ENCODE results near the gene RAPGEF1. TPM values are rescaled to one million over a fixed set of nuclear protein-coding genes. Genes with fewer than 3 reads are reported as not detected.

Gene RAPGEF1
- total and polyA plus RNA-seq, 9 of the 15 experiments (the other 6 are each of a cell fraction or from before 2014, with no cell fraction given) = 0.06 to 44.1 (median 19.9) TPM

DNA sequence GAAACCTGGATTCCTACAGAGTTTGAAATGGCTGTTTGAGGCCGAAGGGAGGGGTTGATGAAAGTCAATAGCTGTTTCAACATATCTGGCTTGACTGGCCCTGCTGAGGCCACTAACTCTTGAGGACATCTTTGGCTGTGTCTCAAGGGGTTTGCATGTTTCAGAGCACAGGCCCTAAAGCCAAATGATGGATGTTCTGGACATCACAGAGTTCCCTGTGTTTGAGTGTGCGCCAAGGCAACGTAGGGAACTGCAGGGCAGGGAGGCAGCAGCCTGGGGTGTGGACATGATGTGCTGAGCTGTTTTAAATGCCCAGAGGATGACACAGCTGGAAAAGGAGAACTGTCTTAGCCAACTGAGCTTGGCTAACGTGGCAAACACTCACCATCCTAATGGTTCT is 89.6 kb downstream of the RAPGEF1 start (continued):
- TF ChIP-seq, protein P1, sequence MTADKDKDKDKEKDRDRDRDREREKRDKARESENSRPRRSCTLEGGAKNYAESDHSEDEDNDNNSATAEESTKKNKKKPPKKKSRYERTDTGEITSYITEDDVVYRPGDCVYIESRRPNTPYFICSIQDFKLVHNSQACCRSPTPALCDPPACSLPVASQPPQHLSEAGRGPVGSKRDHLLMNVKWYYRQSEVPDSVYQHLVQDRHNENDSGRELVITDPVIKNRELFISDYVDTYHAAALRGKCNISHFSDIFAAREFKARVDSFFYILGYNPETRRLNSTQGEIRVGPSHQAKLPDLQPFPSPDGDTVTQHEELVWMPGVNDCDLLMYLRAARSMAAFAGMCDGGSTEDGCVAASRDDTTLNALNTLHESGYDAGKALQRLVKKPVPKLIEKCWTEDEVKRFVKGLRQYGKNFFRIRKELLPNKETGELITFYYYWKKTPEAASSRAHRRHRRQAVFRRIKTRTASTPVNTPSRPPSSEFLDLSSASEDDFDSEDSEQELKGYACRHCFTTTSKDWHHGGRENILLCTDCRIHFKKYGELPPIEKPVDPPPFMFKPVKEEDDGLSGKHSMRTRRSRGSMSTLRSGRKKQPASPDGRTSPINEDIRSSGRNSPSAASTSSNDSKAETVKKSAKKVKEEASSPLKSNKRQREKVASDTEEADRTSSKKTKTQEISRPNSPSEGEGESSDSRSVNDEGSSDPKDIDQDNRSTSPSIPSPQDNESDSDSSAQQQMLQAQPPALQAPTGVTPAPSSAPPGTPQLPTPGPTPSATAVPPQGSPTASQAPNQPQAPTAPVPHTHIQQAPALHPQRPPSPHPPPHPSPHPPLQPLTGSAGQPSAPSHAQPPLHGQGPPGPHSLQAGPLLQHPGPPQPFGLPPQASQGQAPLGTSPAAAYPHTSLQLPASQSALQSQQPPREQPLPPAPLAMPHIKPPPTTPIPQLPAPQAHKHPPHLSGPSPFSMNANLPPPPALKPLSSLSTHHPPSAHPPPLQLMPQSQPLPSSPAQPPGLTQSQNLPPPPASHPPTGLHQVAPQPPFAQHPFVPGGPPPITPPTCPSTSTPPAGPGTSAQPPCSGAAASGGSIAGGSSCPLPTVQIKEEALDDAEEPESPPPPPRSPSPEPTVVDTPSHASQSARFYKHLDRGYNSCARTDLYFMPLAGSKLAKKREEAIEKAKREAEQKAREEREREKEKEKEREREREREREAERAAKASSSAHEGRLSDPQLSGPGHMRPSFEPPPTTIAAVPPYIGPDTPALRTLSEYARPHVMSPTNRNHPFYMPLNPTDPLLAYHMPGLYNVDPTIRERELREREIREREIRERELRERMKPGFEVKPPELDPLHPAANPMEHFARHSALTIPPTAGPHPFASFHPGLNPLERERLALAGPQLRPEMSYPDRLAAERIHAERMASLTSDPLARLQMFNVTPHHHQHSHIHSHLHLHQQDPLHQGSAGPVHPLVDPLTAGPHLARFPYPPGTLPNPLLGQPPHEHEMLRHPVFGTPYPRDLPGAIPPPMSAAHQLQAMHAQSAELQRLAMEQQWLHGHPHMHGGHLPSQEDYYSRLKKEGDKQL (CRISPR knock-in tag; IDR thresholded peaks at IDR 0.05; ENCODE audit: borderline replicate concordance) = no peak
- TF ChIP-seq, protein P2, sequence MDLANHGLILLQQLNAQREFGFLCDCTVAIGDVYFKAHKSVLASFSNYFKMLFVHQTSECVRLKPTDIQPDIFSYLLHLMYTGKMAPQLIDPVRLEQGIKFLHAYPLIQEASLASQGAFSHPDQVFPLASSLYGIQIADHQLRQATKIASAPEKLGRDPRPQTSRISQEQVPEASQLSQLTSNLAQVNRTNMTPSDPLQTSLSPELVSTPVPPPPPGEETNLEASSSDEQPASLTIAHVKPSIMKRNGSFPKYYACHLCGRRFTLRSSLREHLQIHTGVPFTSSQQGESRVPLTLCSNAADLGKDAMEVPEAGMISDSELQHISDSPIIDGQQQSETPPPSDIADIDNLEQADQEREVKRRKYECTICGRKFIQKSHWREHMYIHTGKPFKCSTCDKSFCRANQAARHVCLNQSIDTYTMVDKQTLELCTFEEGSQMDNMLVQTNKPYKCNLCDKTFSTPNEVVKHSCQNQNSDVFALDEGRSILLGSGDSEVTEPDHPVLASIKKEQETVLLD (IDR thresholded peaks at IDR 0.05) = no peak
- no peak for TF ChIP-seq ZEB2 (IDR thresholded peaks at IDR 0.05)

DNA sequence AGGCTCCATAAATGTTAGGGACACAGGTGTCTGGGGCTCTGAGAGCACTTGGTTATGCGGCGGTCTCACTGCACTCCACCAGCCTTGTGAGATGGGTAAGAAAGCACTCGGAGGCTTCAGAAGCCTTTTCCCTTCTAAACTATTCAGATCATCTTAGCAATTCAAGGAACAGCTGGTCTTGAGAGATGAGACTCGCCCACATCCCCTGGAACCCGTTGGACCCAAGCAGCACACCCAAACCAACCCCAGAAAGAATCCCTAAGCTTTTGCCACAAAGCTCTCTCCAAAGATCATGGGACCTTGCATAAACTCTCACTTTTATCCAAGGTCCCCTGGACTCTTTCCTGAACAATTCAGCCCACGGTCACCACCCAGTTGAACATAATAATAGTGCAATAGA is 90.2 kb downstream of the RAPGEF1 start:
- H2AFZ ChIP-seq (ENCODE audit: low read depth, low read length) = no peak overlapping the region
- no peak for FAIRE-seq
- no peak overlapping the region for H3K4me3 ChIP-seq
- H3K27me3 ChIP-seq (ENCODE audit: control insufficient read depth in 2 of 2, insufficient read depth in 2 of 2, low read length in 2 of 2) = no peaks in the 10 kb centered on the region
- intact Hi-C loops (cut with micrococcal nuclease) = no loop called here
- H3K9ac ChIP-seq (ENCODE audit: insufficient read depth in 1 of 2, low read depth in 2 of 2, low read length in 2 of 2) = no peak overlapping the region
- H3K4me2 ChIP-seq (ENCODE audit: insufficient read depth, low read length) = no peak overlapping the region
- H3K9me3 ChIP-seq (replicated peaks; ENCODE audit: control insufficient read depth, insufficient read depth, low read depth, low read length) = no peaks in the 10 kb centered on the region
- H3K4me1 ChIP-seq (replicated peaks in 1 of 2; ENCODE audit: control insufficient read depth in 2 of 2, insufficient read depth in 2 of 2, low read length in 2 of 2) = no peaks in the 10 kb centered on the region
- no TSS peak for BruUV-seq (replicated peaks)
- H3K79me2 ChIP-seq (ENCODE audit: control insufficient read depth, insufficient read depth, low read length) = peaks cover 5% of the 10 kb centered on the region; the same call in 1 of the 3 replicates
- H3K9me1 ChIP-seq (ENCODE audit: control insufficient read depth, insufficient read depth, low read length) = no peaks in the 10 kb centered on the region
- in situ Hi-C loops (cut with MboI) = no loop called here
- CTCF ChIA-PET (ENCODE audit: low intra/inter-chr PET ratio) = no interaction called here
- POLR2A ChIA-PET = no interaction called here
- TF ChIP-seq U2AF1 (optimal IDR thresholded peaks at IDR 0.05; ENCODE audit: low read depth, low read length) (no peak), ZNF184 (CRISPR knock-in tag; IDR thresholded peaks at IDR 0.05) (no peak), MYNN (IDR thresholded peaks at IDR 0.05) (no peak), MYNN (CRISPR knock-in tag; IDR thresholded peaks at IDR 0.05) (no peak), POLR2AphosphoS5 (IDR thresholded peaks at IDR 0.05; ENCODE audit: control insufficient read depth, insufficient read depth, low read depth, low read length) (no peak), LCOR (CRISPR knock-in tag; IDR thresholded peaks at IDR 0.05) (no peak)
- TF ChIP-seq, protein P3, sequence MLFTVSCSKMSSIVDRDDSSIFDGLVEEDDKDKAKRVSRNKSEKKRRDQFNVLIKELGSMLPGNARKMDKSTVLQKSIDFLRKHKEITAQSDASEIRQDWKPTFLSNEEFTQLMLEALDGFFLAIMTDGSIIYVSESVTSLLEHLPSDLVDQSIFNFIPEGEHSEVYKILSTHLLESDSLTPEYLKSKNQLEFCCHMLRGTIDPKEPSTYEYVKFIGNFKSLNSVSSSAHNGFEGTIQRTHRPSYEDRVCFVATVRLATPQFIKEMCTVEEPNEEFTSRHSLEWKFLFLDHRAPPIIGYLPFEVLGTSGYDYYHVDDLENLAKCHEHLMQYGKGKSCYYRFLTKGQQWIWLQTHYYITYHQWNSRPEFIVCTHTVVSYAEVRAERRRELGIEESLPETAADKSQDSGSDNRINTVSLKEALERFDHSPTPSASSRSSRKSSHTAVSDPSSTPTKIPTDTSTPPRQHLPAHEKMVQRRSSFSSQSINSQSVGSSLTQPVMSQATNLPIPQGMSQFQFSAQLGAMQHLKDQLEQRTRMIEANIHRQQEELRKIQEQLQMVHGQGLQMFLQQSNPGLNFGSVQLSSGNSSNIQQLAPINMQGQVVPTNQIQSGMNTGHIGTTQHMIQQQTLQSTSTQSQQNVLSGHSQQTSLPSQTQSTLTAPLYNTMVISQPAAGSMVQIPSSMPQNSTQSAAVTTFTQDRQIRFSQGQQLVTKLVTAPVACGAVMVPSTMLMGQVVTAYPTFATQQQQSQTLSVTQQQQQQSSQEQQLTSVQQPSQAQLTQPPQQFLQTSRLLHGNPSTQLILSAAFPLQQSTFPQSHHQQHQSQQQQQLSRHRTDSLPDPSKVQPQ (CRISPR knock-in tag; IDR thresholded peaks at IDR 0.05; ENCODE audit: borderline replicate concordance) = no peak
- TF ChIP-seq, protein P4, sequence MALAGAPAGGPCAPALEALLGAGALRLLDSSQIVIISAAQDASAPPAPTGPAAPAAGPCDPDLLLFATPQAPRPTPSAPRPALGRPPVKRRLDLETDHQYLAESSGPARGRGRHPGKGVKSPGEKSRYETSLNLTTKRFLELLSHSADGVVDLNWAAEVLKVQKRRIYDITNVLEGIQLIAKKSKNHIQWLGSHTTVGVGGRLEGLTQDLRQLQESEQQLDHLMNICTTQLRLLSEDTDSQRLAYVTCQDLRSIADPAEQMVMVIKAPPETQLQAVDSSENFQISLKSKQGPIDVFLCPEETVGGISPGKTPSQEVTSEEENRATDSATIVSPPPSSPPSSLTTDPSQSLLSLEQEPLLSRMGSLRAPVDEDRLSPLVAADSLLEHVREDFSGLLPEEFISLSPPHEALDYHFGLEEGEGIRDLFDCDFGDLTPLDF (CRISPR knock-in tag; IDR thresholded peaks at IDR 0.05) = no peak
- H3K36me3 ChIP-seq (ENCODE audit: control insufficient read depth, insufficient read depth, low read length) = peaks cover 11% of the 10 kb centered on the region; the same call in 2 of the 3 replicates
- H3K27ac ChIP-seq (ENCODE audit: extremely low read depth, low read depth, low read length) = no peak overlapping the region
- no peaks in the 10 kb centered on the region for H4K20me1 ChIP-seq (replicated peaks; ENCODE audit: control insufficient read depth, insufficient read depth, low read length)
- no peak for ATAC-seq
- DNase-seq (ENCODE audit: extremely low read depth in 1 of 4, low spot score in 3 of 4) = no peak
- WGBS (ENCODE audit: insufficient coverage, low coverage, missing lambda C conversion rate) = 85% methylated on average over 6 of the region's 6 CpGs
